Measurements from ENCODE around the gene MFNG. TPM values are rescaled to one million over a fixed set of nuclear protein-coding genes. Genes with fewer than 3 reads are reported as not detected.

MFNG gene
- total RNA-seq, 1 donor from 2014 or later = 75.4 TPM

DNA sequence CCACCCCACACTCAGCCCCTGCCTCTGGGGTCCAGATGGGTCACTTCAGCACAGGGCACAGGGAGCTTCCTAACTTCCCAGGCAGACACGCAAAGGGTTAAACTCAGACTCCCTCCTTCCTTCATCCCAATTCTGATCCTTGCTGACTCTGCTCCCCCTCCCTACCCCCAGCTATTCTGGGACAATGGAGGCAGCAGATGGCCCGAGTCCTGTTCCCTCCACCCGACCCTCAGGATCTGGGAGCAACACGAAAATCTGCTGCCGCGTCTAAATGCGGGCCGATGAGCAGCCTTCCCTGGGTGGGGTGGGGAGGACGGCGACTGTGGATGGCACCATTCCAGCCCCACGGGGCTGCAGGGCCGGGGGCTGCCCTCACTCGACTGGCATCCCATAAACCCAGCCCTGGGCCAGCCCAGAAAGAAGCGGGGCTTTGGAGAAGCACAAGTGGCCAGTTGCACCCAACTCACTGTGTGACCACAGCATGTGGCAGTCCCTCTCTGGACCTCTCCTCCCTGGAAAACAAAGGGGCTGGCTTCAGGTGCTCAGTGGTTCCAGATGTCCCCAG, 18.7 kb downstream of the MFNG start:
- Mint-ChIP-seq H3K4me1 (ENCODE audit: unreplicated experiment) (peaks cover 7% of the 10 kb centered on the region), H3K4me3 (ENCODE audit: unreplicated experiment) (no peak overlapping the region), H3K36me3 (ENCODE audit: low read depth, unreplicated experiment) (peaks cover 10% of the 10 kb centered on the region), H3K27me3 (ENCODE audit: unreplicated experiment) (peaks cover 2% of the 10 kb centered on the region), H3K27ac (ENCODE audit: unreplicated experiment) (peak overlapping the region; percentile 13), H3K9me3 (ENCODE audit: unreplicated experiment) (no peaks in the 10 kb centered on the region)
- TF ChIP-seq, protein P1, sequence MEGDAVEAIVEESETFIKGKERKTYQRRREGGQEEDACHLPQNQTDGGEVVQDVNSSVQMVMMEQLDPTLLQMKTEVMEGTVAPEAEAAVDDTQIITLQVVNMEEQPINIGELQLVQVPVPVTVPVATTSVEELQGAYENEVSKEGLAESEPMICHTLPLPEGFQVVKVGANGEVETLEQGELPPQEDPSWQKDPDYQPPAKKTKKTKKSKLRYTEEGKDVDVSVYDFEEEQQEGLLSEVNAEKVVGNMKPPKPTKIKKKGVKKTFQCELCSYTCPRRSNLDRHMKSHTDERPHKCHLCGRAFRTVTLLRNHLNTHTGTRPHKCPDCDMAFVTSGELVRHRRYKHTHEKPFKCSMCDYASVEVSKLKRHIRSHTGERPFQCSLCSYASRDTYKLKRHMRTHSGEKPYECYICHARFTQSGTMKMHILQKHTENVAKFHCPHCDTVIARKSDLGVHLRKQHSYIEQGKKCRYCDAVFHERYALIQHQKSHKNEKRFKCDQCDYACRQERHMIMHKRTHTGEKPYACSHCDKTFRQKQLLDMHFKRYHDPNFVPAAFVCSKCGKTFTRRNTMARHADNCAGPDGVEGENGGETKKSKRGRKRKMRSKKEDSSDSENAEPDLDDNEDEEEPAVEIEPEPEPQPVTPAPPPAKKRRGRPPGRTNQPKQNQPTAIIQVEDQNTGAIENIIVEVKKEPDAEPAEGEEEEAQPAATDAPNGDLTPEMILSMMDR (IDR thresholded peaks at IDR 0.05; ENCODE audit: unreplicated experiment) = no peak
- no peak for DNase-seq (ENCODE audit: low spot score)

DNA sequence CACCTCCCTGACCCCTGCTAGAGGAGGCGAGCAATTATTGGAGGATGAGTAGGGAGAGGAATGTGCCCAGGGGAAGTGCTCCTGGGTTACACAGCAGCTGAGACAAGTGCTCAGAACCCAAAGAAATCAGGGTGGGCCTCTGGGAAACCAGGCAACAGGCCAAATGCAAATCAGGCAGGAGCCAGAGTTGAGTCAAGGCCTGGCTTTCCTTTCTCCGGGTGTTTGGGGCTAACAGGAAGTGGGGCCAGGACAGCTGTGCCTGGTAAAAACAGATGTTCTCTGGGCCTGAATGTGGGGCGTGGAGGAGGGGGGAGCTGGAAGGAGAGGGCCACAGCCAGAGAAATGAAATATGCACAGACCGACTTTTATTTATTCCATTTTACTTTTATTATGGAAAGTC, 22.0 kb downstream of the MFNG start:
- TF ChIP-seq, protein P1 (IDR thresholded peaks at IDR 0.05; ENCODE audit: unreplicated experiment) = no peak
- H3K36me3 Mint-ChIP-seq (ENCODE audit: low read depth, unreplicated experiment) = no peaks in the 10 kb centered on the region

DNA sequence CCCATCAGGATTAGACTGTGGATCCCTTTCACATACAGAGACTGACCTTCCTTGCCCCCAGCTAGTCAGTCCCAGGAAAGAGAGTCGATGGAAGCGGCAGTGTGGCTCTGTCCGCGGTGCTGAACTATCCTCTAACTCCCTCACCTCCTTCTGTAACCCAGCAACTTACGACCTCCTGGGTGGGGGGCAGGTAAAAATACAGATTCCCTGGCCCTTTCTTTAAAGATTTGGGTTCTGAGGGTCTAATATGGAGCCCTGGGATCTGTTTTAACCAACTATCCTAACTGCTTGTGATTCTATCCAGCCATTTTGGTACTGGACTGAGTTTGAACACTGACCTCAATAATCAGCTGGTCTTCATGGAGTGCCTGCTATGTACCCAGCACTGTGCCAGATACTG, 23.2 kb downstream of the MFNG start:
- peak; percentile 62 for DNase-seq (ENCODE audit: low spot score)
- H3K27me3 Mint-ChIP-seq (ENCODE audit: unreplicated experiment) = peaks cover 4% of the 10 kb centered on the region
- H3K4me3 Mint-ChIP-seq (ENCODE audit: unreplicated experiment) = no peak overlapping the region
- H3K4me1 Mint-ChIP-seq (ENCODE audit: unreplicated experiment) = peaks cover 7% of the 10 kb centered on the region
- no peak overlapping the region for H3K27ac Mint-ChIP-seq (ENCODE audit: unreplicated experiment)
- H3K36me3 Mint-ChIP-seq (ENCODE audit: low read depth, unreplicated experiment) = no peaks in the 10 kb centered on the region
- TF ChIP-seq, protein P1 (IDR thresholded peaks at IDR 0.05; ENCODE audit: unreplicated experiment) = no peak
- H3K9me3 Mint-ChIP-seq (ENCODE audit: unreplicated experiment) = no peaks in the 10 kb centered on the region

More for the DNA sequence above, 22.0 kb downstream of the MFNG start:
- Mint-ChIP-seq H3K4me1 (ENCODE audit: unreplicated experiment) (peaks cover 7% of the 10 kb centered on the region), H3K9me3 (ENCODE audit: unreplicated experiment) (no peaks in the 10 kb centered on the region), H3K4me3 (ENCODE audit: unreplicated experiment) (no peak overlapping the region), H3K27ac (ENCODE audit: unreplicated experiment) (no peak overlapping the region), H3K27me3 (ENCODE audit: unreplicated experiment) (peaks cover 4% of the 10 kb centered on the region)
- DNase-seq (ENCODE audit: low spot score) = no peak

DNA sequence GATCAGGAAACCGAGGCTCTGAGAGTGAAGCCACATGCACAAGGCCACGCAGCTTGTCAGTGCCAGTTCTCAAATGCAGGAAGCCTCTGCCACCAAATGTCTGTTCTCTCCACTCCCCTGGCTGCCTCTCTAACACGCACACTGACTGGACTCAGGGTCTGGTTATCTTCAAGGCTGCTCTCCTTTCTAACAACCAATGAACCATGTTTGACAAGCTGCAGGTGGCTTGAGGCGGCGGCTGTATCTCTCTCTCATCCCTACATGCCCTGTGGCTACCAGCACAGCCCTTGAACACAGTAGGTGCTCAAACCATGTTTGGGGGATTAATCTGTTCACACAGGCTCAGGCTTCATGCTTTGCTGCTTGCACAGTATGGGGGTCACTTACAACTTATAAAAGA, 23.7 kb downstream of the MFNG start:
- no peaks in the 10 kb centered on the region for H3K9me3 Mint-ChIP-seq (ENCODE audit: unreplicated experiment)
- H3K27me3 Mint-ChIP-seq (ENCODE audit: unreplicated experiment) = peaks cover 4% of the 10 kb centered on the region
- TF ChIP-seq, protein P1 (IDR thresholded peaks at IDR 0.05; ENCODE audit: unreplicated experiment) = no peak

DNA sequence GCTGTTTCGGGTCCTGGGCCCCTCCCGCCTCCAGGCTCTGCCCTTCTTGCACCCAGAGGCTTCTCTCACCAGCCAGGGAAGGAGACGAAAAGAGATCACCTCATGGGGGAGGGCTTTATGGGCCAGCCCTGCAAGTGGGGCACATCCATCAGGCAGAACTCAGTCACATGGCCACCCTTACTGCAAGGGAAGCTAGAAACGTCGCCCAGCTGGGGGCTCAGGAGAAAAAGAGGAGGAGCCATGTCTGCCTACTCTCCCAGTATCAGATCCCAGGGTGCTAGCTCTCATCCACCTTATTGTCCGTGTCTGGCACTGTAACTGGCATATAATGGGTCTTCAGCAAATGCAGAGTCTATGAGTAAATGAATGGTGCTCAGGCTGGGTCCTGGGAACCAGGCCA, 24.2 kb downstream of the MFNG start:
- peaks cover 4% of the 10 kb centered on the region for H3K27me3 Mint-ChIP-seq (ENCODE audit: unreplicated experiment)

More for the DNA sequence above, 23.7 kb downstream of the MFNG start:
- no peak overlapping the region for H3K27ac Mint-ChIP-seq (ENCODE audit: unreplicated experiment)
- no peak for DNase-seq (ENCODE audit: low spot score)
- peaks cover 7% of the 10 kb centered on the region for H3K4me1 Mint-ChIP-seq (ENCODE audit: unreplicated experiment)
- no peak overlapping the region for H3K4me3 Mint-ChIP-seq (ENCODE audit: unreplicated experiment)
- no peaks in the 10 kb centered on the region for H3K36me3 Mint-ChIP-seq (ENCODE audit: low read depth, unreplicated experiment)

More for the DNA sequence above, 24.2 kb downstream of the MFNG start:
- H3K36me3 Mint-ChIP-seq (ENCODE audit: low read depth, unreplicated experiment) = no peaks in the 10 kb centered on the region
- H3K4me3 Mint-ChIP-seq (ENCODE audit: unreplicated experiment) = no peak overlapping the region
- H3K9me3 Mint-ChIP-seq (ENCODE audit: unreplicated experiment) = no peaks in the 10 kb centered on the region
- H3K4me1 Mint-ChIP-seq (ENCODE audit: unreplicated experiment) = peaks cover 7% of the 10 kb centered on the region
- no peak for DNase-seq (ENCODE audit: low spot score)
- TF ChIP-seq, protein P1 (IDR thresholded peaks at IDR 0.05; ENCODE audit: unreplicated experiment) = no peak
- no peak overlapping the region for H3K27ac Mint-ChIP-seq (ENCODE audit: unreplicated experiment)
